ENCODE measurements around the gene GRID1.

DNA sequence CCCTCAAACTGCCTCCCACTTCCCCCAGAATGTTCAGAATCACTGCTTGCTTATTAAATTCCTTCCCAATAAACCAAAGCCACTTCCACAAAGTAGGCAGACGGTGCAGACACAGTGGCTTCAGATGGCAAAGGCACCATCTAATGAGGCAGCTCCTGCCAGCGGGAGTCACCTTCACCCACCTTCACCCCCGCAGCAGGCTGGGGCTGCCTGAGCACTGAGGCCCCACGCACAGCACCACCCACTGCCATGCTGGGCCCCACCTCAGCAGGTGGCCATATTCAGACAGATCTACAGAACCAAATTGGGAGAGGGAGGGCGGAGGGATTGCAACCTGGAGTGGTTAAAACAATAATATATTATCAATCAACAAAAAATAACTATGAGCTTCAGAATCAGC lies 118.5 kb downstream of the GRID1 start:
- no peak for TF ChIP-seq KHSRP (IDR thresholded peaks at IDR 0.05)
- TF ChIP-seq, protein P1, sequence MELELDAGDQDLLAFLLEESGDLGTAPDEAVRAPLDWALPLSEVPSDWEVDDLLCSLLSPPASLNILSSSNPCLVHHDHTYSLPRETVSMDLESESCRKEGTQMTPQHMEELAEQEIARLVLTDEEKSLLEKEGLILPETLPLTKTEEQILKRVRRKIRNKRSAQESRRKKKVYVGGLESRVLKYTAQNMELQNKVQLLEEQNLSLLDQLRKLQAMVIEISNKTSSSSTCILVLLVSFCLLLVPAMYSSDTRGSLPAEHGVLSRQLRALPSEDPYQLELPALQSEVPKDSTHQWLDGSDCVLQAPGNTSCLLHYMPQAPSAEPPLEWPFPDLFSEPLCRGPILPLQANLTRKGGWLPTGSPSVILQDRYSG (tag; conservative IDR thresholded peaks at IDR 0.05; ENCODE audit: low read depth) = no peak
